ENCODE measurements around the gene ADGRA3.

ADGRA3 gene

DNA sequence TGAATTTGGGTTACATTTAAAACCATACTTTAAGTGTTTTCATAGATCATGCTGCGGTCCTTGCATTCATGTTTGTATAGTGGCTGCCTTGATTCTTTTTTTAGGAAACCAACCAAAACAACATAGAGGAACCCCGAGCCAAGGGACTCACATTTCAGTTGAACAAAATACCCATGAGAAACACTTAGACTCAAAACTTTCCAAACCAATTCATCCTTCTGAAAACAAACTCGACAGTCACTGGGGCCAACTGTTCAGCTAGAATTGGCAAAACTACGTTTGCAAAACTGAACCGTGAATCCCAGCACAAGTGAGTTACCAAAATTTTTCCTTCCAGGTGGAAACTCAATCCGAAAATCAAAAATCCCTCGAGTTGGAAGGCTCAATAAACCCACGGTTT is 1.4 kb downstream of the ADGRA3 start:
- in situ Hi-C loops (cut with MboI; ENCODE audit: low pct_unique_long_range_greater_than_20kb, low sequenced_read_pairs, unreplicated experiment) = no loop called here
- no peak for DNase-seq (ENCODE audit: low spot score)
- TF ChIP-seq, protein P1, sequence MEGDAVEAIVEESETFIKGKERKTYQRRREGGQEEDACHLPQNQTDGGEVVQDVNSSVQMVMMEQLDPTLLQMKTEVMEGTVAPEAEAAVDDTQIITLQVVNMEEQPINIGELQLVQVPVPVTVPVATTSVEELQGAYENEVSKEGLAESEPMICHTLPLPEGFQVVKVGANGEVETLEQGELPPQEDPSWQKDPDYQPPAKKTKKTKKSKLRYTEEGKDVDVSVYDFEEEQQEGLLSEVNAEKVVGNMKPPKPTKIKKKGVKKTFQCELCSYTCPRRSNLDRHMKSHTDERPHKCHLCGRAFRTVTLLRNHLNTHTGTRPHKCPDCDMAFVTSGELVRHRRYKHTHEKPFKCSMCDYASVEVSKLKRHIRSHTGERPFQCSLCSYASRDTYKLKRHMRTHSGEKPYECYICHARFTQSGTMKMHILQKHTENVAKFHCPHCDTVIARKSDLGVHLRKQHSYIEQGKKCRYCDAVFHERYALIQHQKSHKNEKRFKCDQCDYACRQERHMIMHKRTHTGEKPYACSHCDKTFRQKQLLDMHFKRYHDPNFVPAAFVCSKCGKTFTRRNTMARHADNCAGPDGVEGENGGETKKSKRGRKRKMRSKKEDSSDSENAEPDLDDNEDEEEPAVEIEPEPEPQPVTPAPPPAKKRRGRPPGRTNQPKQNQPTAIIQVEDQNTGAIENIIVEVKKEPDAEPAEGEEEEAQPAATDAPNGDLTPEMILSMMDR (IDR thresholded peaks at IDR 0.05; ENCODE audit: extremely low read depth, insufficient read depth, missing control alignments) = no peak

DNA sequence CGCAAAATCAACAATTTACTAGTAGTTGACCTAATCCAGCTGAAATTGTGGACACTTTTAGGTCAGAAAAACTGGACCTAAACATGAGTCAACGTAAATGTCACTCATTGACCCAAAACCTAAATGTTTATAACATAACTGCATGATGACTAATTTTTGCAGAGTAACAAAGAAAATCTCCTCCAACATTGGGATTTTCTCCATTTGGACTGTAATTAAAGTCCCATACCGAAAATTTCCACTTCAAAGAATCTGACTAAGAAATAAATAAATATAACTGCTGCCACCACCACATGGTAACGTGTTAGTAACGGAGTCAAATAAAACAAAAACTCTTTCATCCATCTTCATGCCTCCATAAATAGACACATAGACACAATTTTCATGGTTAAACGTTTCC is 1.9 kb downstream of the ADGRA3 start:
- DNase-seq (ENCODE audit: low spot score) = no peak
- in situ Hi-C loops (cut with MboI; ENCODE audit: low pct_unique_long_range_greater_than_20kb, low sequenced_read_pairs, unreplicated experiment) = no loop called here
- TF ChIP-seq, protein P1 (IDR thresholded peaks at IDR 0.05; ENCODE audit: extremely low read depth, insufficient read depth, missing control alignments) = no peak

DNA sequence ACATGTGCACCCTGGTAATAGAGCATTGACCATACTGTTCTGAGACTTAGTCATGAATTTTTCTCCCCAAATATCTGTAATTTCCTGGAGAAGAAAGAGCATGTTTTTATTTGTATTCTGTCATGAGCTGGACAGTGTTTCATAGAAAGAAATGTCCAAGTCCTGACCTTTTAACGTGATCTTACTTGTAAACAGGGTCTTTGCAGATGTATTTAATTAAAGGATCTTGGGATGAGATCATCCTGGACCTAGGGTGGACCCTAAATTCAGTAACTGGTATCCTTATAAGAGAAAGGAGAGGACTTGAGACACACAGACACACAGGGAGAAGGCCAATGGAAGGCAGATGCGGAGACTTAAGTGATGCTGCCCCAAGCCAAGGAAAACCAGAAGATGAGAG is 3.6 kb downstream of the ADGRA3 start:
- TF ChIP-seq, protein P1 (IDR thresholded peaks at IDR 0.05; ENCODE audit: extremely low read depth, insufficient read depth, missing control alignments) = no peak
- no peak for DNase-seq (ENCODE audit: low spot score)
- in situ Hi-C loops (cut with MboI; ENCODE audit: low pct_unique_long_range_greater_than_20kb, low sequenced_read_pairs, unreplicated experiment) = no loop called here

DNA sequence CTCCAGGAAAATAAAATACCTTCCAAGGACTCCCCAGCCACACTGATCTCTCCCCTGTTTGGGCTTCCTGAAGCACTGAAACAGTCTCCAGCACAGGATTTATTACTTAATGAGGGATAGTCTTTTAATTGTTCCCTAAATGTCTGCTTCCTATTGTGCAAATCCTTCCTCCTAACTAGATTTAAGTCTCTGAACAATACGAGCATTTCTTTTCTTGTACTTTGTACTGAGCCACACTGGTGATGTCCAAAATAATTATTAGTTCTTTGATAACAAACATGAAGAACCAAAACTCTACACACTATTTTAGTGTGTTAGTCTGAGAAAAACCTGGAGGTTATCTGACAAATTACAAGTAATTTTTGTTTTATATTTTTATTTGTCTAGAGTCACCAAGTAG is 5.1 kb downstream of the ADGRA3 start:
- in situ Hi-C loops (cut with MboI; ENCODE audit: low pct_unique_long_range_greater_than_20kb, low sequenced_read_pairs, unreplicated experiment) = no loop called here

DNA sequence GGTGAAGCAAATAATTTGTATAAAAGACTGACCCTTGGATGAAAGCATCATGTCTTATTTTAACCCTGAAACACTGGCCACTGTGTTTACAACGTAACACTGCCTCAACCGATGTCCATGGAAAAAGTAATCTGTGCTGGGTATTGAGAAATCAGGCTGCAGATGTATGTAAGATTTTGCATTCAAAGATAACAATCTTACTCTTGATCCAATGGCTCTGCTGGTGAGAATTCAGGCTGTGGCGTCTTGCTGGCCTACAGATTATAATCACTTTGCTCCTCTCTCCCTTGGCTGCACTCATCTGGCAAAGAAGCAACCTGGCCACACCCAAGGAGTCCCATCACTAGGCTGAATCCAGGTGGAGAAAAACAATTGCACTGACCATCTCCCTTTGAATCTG is 7.5 kb downstream of the ADGRA3 start:
- in situ Hi-C loops (cut with MboI; ENCODE audit: low pct_unique_long_range_greater_than_20kb, low sequenced_read_pairs, unreplicated experiment) = no loop called here
- DNase-seq (ENCODE audit: low spot score) = no peak
- TF ChIP-seq, protein P1 (IDR thresholded peaks at IDR 0.05; ENCODE audit: extremely low read depth, insufficient read depth, missing control alignments) = no peak

More for the DNA sequence above, 5.1 kb downstream of the ADGRA3 start:
- TF ChIP-seq, protein P1 (IDR thresholded peaks at IDR 0.05; ENCODE audit: extremely low read depth, insufficient read depth, missing control alignments) = no peak
- DNase-seq (ENCODE audit: low spot score) = no peak

DNA sequence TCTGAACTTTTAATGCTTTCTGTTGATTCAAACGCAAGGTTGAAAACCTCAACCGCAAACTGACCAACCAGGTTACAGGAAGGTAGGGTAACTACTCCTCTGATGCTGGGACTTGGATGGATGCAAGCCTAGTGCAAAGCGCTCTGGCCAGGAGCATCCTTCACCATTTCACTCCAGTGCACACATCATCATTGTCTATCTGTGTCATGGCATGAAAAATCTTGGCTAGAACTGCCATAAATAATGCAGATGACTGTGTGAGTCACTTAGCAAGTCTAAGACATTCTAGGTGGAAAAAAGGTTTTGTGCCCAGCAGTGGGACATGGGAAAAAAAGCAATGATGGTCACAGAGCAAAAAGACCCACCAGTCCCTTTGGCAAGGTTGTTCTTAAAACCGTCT is 10.9 kb downstream of the ADGRA3 start:
- in situ Hi-C loops (cut with MboI; ENCODE audit: low pct_unique_long_range_greater_than_20kb, low sequenced_read_pairs, unreplicated experiment) = no loop called here
- TF ChIP-seq, protein P1 (IDR thresholded peaks at IDR 0.05; ENCODE audit: extremely low read depth, insufficient read depth, missing control alignments) = no peak
- no peak for DNase-seq (ENCODE audit: low spot score)

DNA sequence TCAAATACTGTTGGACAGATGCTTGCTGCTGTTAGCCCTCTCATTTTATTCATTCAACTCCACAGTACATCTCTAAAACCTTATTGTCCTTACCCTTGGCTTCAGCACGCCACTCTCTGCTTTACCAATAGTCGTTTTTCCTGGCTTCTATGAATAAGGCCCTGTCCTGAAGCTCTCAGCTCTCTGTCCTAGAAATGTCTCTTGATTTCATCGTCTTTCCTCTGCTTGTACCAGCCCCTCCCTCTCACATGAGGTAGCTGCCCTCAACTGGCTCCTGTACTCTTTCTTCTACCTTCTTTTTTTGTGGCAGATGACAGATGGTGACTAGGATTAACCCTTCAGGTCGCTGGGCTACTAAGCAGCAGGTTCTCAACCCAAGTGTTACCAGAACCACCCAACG is 11.4 kb downstream of the ADGRA3 start:
- in situ Hi-C loops (cut with MboI; ENCODE audit: low pct_unique_long_range_greater_than_20kb, low sequenced_read_pairs, unreplicated experiment) = no loop called here
- DNase-seq (ENCODE audit: low spot score) = no peak

More for the DNA sequence above, 11.4 kb downstream of the ADGRA3 start:
- TF ChIP-seq, protein P1 (IDR thresholded peaks at IDR 0.05; ENCODE audit: extremely low read depth, insufficient read depth, missing control alignments) = no peak

Measured in GM13977 (cell line).